Endothelial cell of umbilical vein (primary cell): ENCODE data around the gene UCP3. TPM values are rescaled to one million over a fixed set of nuclear protein-coding genes. Genes with fewer than 3 reads are reported as not detected.
A peak's percentile ranks its signal among the peaks of the same experiment; 100 is the strongest.

ENCODE experiments used
- BruUV-seq: library from RNA; stranded (reverse); fragments of 400-500 nt; replicated peaks from 2 replicates; lab custom pipeline; 2021; lab: Mats Ljungman, UMichigan
- CTCF ChIA-PET: fragments of 300-600, 350-600 bp; sonication (Branson Sonifier 250); formaldehyde crosslinking; loops from one replicate; lab custom pipeline; 2021; ENCODE audit warnings: antibody characterized with exemption, inconsistent platforms; lab: Charles Lee
- POLR2A ChIA-PET: fragments of 300-600, 350-600 bp; sonication (Branson Sonifier 250); formaldehyde crosslinking; loops from one replicate; lab custom pipeline; 2021; ENCODE audit warnings: antibody characterized with exemption, inconsistent platforms; lab: Charles Lee
- DNase-seq: peaks from one replicate; pipeline ENCODE4 v3.0.0-alpha.2; 2011; ENCODE audit warnings: low read depth, low spot score
- FAIRE-seq: peaks from 2 replicates; lab custom pipeline; 2011; peaks lifted over from hg19 to GRCh38; lab: Jason Lieb, UNC
- H2AFZ ChIP-seq: 2 replicates; pipeline ENCODE4 v1.6.0; 2012; ENCODE audit warnings: low read depth, low read length, control low read depth, inconsistent platforms
- H3K27ac ChIP-seq: 2 replicates; pipeline ENCODE4 v1.5.1; 2011; ENCODE audit warnings: low read depth, mild to moderate bottlenecking, control low read depth, low read length, moderate library complexity; ENCODE audit not compliant: insufficient read depth
- H3K27me3 ChIP-seq, 2 experiments: 2 replicates each; pipeline versions ENCODE4 v1.6.0 to v1.6.1; 2011; ENCODE audit warnings: low read length in 2 of 2, mixed read lengths in 1 of 2; ENCODE audit not compliant: control insufficient read depth in 2 of 2, insufficient read depth in 2 of 2
- H3K36me3 ChIP-seq, 2 experiments: 2 replicates in 1 of 2; 3 replicates in 1 of 2; pipeline ENCODE4 v1.5.1; 2011; ENCODE audit warnings: low read length in 2 of 2, mild to moderate bottlenecking in 1 of 2, moderate library complexity in 1 of 2; ENCODE audit not compliant: control insufficient read depth in 2 of 2, insufficient read depth in 2 of 2; ENCODE audit errors: extremely low read depth in 1 of 2
- H3K4me1 ChIP-seq: 3 replicates; pipeline ENCODE4 v1.5.1; 2011; ENCODE audit warnings: mild to moderate bottlenecking, low read length; ENCODE audit not compliant: control insufficient read depth, insufficient read depth; ENCODE audit errors: extremely low read depth
- H3K4me2 ChIP-seq: 2 replicates; pipeline ENCODE4 v1.6.1; 2011; ENCODE audit warnings: low read length, control low read depth, mixed read lengths; ENCODE audit not compliant: insufficient read depth
- H3K4me3 ChIP-seq, 3 experiments: fragments of 200-600 bp in 1 of 3; sonication (generic), shearing (Covaris generic) in 1 of 3; replicated peaks in 1 of 3; 2 replicates each; pipeline ENCODE4 v1.5.1; 2011 to 2016; ENCODE audit warnings: control low read depth in 3 of 3, low read length in 3 of 3, mild to moderate bottlenecking in 2 of 3, inconsistent platforms in 1 of 3, low read depth in 1 of 3, moderate library complexity in 1 of 3; ENCODE audit not compliant: insufficient read depth in 1 of 3
- H3K79me2 ChIP-seq: 2 replicates; pipeline ENCODE4 v1.6.0; 2012; ENCODE audit warnings: low read length, inconsistent platforms; ENCODE audit not compliant: control insufficient read depth, insufficient read depth
- H3K9ac ChIP-seq: replicated peaks from 2 replicates; pipeline ENCODE3; 2011; ENCODE audit warnings: low read length, control low read depth; ENCODE audit not compliant: insufficient read depth; ENCODE audit errors: extremely low read depth
- H3K9me1 ChIP-seq: replicated peaks from 3 replicates; pipeline ENCODE4 v1.6.0; 2011; ENCODE audit warnings: mild to moderate bottlenecking, low read length; ENCODE audit not compliant: control insufficient read depth, insufficient read depth; ENCODE audit errors: extremely low read depth
- H3K9me3 ChIP-seq: replicated peaks from 2 replicates; pipeline ENCODE4 v1.5.1; 2012; ENCODE audit warnings: low read length, inconsistent platforms; ENCODE audit not compliant: control insufficient read depth, insufficient read depth
- H4K20me1 ChIP-seq: replicated peaks from 2 replicates; pipeline ENCODE3; 2011; ENCODE audit warnings: mild to moderate bottlenecking, low read length; ENCODE audit not compliant: control insufficient read depth, insufficient read depth; ENCODE audit errors: extremely low read depth
- EZH2 ChIP-seq: IDR thresholded peaks from 2 replicates; pipeline ENCODE4 v1.6.1; 2012; ENCODE audit warnings: borderline replicate concordance, low read depth, mild to moderate bottlenecking, moderate library complexity, low read length, inconsistent platforms; ENCODE audit not compliant: severe bottlenecking
- FOS ChIP-seq: IDR thresholded peaks from 2 replicates; pipeline ENCODE4 v1.6.1; 2011; ENCODE audit warnings: mild to moderate bottlenecking, low read length, moderate library complexity, borderline replicate concordance; ENCODE audit not compliant: insufficient read depth
- GATA2 ChIP-seq: IDR thresholded peaks from 2 replicates; pipeline ENCODE4 v1.7.0; 2011; ENCODE audit warnings: low read depth, mild to moderate bottlenecking, moderate library complexity, mixed read lengths, low read length; ENCODE audit not compliant: insufficient read length, insufficient read depth
- JUN ChIP-seq: IDR thresholded peaks from 2 replicates; pipeline ENCODE4 v1.6.1; 2011; ENCODE audit warnings: borderline replicate concordance, low read depth; ENCODE audit not compliant: insufficient read length, insufficient read depth
- MYC ChIP-seq: IDR thresholded peaks from one replicate; pipeline ENCODE4 v1.6.1; 2011; ENCODE audit warnings: mild to moderate bottlenecking, low read depth, low read length
- POLR2A ChIP-seq: IDR thresholded peaks from 2 replicates; pipeline ENCODE4 v1.6.1; 2012; ENCODE audit warnings: low read depth, mild to moderate bottlenecking, control low read depth, low read length
- POLR2AphosphoS5 ChIP-seq: IDR thresholded peaks from 2 replicates; pipeline ENCODE4 v1.6.1; 2012; ENCODE audit warnings: low read depth, mild to moderate bottlenecking, control low read depth, low read length, moderate library complexity; ENCODE audit not compliant: insufficient read depth
- dilution Hi-C: fragments of 300-500 bp; cut with MboI; formaldehyde crosslinking; loops from one replicate; pipeline ENCODE4 v1.15.0; 2019; ENCODE audit warnings: low sequenced_read_pairs; ENCODE audit not compliant: extremely low pct_ligation_motif_present
- intact Hi-C: fragments of 100-400 bp; cut with micrococcal nuclease; formaldehyde crosslinking; loops from one replicate; pipeline ENCODE4 v1.10.0; 2022
- polyA plus RNA-seq, 4 experiments: library from polyadenylated mRNA; depleted of rRNA in 3 of 4; stranded (reverse) in 3 of 4; unstranded in 1 of 4; fragments of >200 nt; gene quantifications; 2 replicates each; pipeline versions ENCODE4 v1.2.1 to v1.2.3, GENCODE V29; 2011 to 2012; ENCODE audit warnings: missing spikeins in 1 of 4
- total RNA-seq: library from RNA; stranded (reverse); gene quantifications from 2 replicates; pipeline ENCODE4 v1.2.3, GENCODE V29; 2021
- TF ChIP-seq, protein P1 (sequence below): IDR thresholded peaks from 2 replicates; pipeline ENCODE4 v1.6.1; 2011; ENCODE audit not compliant: insufficient read depth, insufficient read length
- TF ChIP-seq, protein P2 (sequence below), 2 donors: IDR thresholded peaks; 1 replicate in 1 of 2; 2 replicates in 1 of 2; pipeline ENCODE4 v1.5.1; 2011; ENCODE audit warnings: low read length in 2 of 2, mild to moderate bottlenecking in 2 of 2, moderate library complexity in 2 of 2, control low read depth in 1 of 2, inconsistent platforms in 1 of 2, low read depth in 1 of 2; ENCODE audit not compliant: insufficient read depth in 1 of 2; ENCODE audit errors: extremely low read depth in 1 of 2

UCP3 gene
- total and polyA plus RNA-seq, 2 donors (not counting 3 experiments of a cell fraction or from before 2014, with no cell fraction given) = 1.1 to 1.4 TPM

- Histone ChIP-seq H4K20me1 (no peaks in the 10 kb centered on the region), H3K79me2 (no peaks in the 10 kb centered on the region), H3K4me1 (peaks cover 11% of the 10 kb centered on the region), H2AFZ (peak overlapping the region; percentile 86), H3K4me2 (peak overlapping the region; percentile 65), H3K9ac (peak overlapping the region; percentile 59), H3K9me3 (no peaks in the 10 kb centered on the region), H3K27me3 (no peaks in the 10 kb centered on the region), H3K36me3 (no peaks in the 10 kb centered on the region), H3K4me3 (peak overlapping the region; percentile 11 to 73 (median 56)), H3K27ac (peak overlapping the region; percentile 71), H3K9me1 (no peaks in the 10 kb centered on the region)
- BruUV-seq = no TSS peak
- DNase-seq (peak; percentile 96), FAIRE-seq (peak; percentile 89)
- TF ChIP-seq FOS = no peak
- peak; percentile 66 for TF ChIP-seq POLR2AphosphoS5
- TF ChIP-seq, protein P1, sequence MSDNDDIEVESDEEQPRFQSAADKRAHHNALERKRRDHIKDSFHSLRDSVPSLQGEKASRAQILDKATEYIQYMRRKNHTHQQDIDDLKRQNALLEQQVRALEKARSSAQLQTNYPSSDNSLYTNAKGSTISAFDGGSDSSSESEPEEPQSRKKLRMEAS = peak; percentile 63
- TF ChIP-seq POLR2A = peak; percentile 84
- TF ChIP-seq MYC = no peak
- TF ChIP-seq, protein P2, sequence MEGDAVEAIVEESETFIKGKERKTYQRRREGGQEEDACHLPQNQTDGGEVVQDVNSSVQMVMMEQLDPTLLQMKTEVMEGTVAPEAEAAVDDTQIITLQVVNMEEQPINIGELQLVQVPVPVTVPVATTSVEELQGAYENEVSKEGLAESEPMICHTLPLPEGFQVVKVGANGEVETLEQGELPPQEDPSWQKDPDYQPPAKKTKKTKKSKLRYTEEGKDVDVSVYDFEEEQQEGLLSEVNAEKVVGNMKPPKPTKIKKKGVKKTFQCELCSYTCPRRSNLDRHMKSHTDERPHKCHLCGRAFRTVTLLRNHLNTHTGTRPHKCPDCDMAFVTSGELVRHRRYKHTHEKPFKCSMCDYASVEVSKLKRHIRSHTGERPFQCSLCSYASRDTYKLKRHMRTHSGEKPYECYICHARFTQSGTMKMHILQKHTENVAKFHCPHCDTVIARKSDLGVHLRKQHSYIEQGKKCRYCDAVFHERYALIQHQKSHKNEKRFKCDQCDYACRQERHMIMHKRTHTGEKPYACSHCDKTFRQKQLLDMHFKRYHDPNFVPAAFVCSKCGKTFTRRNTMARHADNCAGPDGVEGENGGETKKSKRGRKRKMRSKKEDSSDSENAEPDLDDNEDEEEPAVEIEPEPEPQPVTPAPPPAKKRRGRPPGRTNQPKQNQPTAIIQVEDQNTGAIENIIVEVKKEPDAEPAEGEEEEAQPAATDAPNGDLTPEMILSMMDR (IDR thresholded peaks at IDR 0.05; ENCODE audit: extremely low read depth in 1 of 2, insufficient read depth in 1 of 2, low read depth in 1 of 2, low read length in 2 of 2) = no peak
- TF ChIP-seq EZH2 = no peak
- no peak for TF ChIP-seq JUN
- TF ChIP-seq GATA2 = no peak
- intact Hi-C loops = loop anchor here (2.0 to 5.0 kb wide), 3 partner anchors 18 to 339 kb away; partner anchors contain the start of genes C2CD3 and PPME1
- dilution Hi-C loops = no loop called here
- ChIA-PET POLR2A (interaction anchor here (0.6 to 1.1 kb wide), 2 partner anchors 41 to 187 kb away, joined by 3 to 5 read pairs; partner anchors contain the start of genes C2CD3 and PPME1), CTCF (interaction anchor here (1.0 to 1.4 kb wide), 2 partner anchors 19 kb away, joined by 3 to 4 read pairs; no protein-coding TSS in a partner anchor)
These were observed 25.7 kb downstream of the UCP3 start for GRCh38 chr11:73982990-73983740.
